Measurements from ENCODE around the gene GABARAP.

GABARAP gene

GRCh38 chr17:7229504-7229903 is 12.7 kb downstream of the GABARAP start:
- no peak overlapping the region for H2AFZ ChIP-seq (ENCODE audit: low read depth)
- no peak overlapping the region for H3K4me3 ChIP-seq (IDR thresholded peaks at IDR 0.05; ENCODE audit: insufficient read depth, low read depth, low read length)
- no peak overlapping the region for H3K9ac ChIP-seq
- TF ChIP-seq, protein P1, sequence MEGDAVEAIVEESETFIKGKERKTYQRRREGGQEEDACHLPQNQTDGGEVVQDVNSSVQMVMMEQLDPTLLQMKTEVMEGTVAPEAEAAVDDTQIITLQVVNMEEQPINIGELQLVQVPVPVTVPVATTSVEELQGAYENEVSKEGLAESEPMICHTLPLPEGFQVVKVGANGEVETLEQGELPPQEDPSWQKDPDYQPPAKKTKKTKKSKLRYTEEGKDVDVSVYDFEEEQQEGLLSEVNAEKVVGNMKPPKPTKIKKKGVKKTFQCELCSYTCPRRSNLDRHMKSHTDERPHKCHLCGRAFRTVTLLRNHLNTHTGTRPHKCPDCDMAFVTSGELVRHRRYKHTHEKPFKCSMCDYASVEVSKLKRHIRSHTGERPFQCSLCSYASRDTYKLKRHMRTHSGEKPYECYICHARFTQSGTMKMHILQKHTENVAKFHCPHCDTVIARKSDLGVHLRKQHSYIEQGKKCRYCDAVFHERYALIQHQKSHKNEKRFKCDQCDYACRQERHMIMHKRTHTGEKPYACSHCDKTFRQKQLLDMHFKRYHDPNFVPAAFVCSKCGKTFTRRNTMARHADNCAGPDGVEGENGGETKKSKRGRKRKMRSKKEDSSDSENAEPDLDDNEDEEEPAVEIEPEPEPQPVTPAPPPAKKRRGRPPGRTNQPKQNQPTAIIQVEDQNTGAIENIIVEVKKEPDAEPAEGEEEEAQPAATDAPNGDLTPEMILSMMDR (conservative IDR thresholded peaks at IDR 0.05; ENCODE audit: low read depth, low read length), result no peak
- H3K4me2 ChIP-seq, result no peak overlapping the region
- no peaks in the 10 kb centered on the region for H3K27me3 ChIP-seq (ENCODE audit: insufficient read depth, low read depth)
- no peaks in the 10 kb centered on the region for H4K20me1 ChIP-seq (ENCODE audit: insufficient read depth)
- H3K27ac ChIP-seq, result no peak overlapping the region
- no peaks in the 10 kb centered on the region for H3K4me1 ChIP-seq (ENCODE audit: low read depth, poor library complexity, severe bottlenecking)
- no peaks in the 10 kb centered on the region for H3K36me3 ChIP-seq (ENCODE audit: insufficient read depth)
- H3K79me2 ChIP-seq (ENCODE audit: insufficient read depth, low read depth), result no peaks in the 10 kb centered on the region

- Histone ChIP-seq H3K79me2 (ENCODE audit: insufficient read depth, low read depth) (no peaks in the 10 kb centered on the region), H3K27me3 (ENCODE audit: insufficient read depth, low read depth) (no peaks in the 10 kb centered on the region), H3K27ac (no peak overlapping the region), H3K4me3 (IDR thresholded peaks at IDR 0.05; ENCODE audit: insufficient read depth, low read depth, low read length) (no peak overlapping the region), H2AFZ (ENCODE audit: low read depth) (no peak overlapping the region), H4K20me1 (ENCODE audit: insufficient read depth) (no peaks in the 10 kb centered on the region), H3K36me3 (ENCODE audit: insufficient read depth) (no peaks in the 10 kb centered on the region), H3K9ac (no peak overlapping the region), H3K4me2 (no peak overlapping the region), H3K4me1 (ENCODE audit: low read depth, poor library complexity, severe bottlenecking) (no peaks in the 10 kb centered on the region)
- TF ChIP-seq, protein P1 (conservative IDR thresholded peaks at IDR 0.05; ENCODE audit: low read depth, low read length), result no peak
These were observed 13.3 kb downstream of the GABARAP start for GRCh38 chr17:7228920-7229319.

- Histone ChIP-seq H3K27ac (no peak overlapping the region), H4K20me1 (ENCODE audit: insufficient read depth) (no peaks in the 10 kb centered on the region), H3K4me3 (IDR thresholded peaks at IDR 0.05; ENCODE audit: insufficient read depth, low read depth, low read length) (no peak overlapping the region), H3K4me2 (no peak overlapping the region), H3K9ac (no peak overlapping the region), H2AFZ (ENCODE audit: low read depth) (no peak overlapping the region), H3K4me1 (ENCODE audit: low read depth, poor library complexity, severe bottlenecking) (no peaks in the 10 kb centered on the region), H3K27me3 (ENCODE audit: insufficient read depth, low read depth) (no peaks in the 10 kb centered on the region), H3K36me3 (ENCODE audit: insufficient read depth) (no peaks in the 10 kb centered on the region), H3K79me2 (ENCODE audit: insufficient read depth, low read depth) (no peaks in the 10 kb centered on the region)
- TF ChIP-seq, protein P1 (conservative IDR thresholded peaks at IDR 0.05; ENCODE audit: low read depth, low read length), result no peak
These were observed 15.2 kb downstream of the GABARAP start for GRCh38 chr17:7226721-7227710.

DNA sequence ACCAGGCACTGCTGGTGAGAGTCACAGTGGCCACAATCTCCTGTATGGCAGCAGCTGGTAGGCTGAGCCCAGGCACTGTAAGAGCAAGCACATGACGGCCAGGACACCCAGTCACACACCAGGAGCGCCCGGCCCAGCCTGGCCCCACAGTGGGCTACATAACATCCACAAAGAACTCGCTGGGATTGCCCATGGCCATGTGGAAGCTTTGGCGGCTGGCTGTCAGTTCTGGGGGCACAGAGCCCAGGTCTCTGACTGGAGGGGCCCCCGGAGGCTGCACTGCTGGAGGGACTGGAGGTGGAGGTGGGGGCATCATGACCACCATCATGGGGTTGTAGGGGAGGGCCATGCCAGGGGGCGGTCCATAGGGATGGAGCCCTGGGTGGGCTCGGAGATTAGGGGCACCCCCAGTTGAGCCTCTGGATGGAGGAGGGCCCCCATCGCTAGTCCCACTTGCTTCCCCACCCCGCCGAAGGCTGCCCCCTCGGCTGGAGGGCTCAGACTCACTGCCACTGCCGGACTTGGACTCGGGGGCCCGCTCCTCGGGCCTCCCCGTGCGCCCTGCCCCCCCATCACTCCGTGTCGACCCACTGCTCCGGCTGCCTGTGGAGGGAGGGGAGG is 16.4 kb downstream of the GABARAP start:
- no peaks in the 10 kb centered on the region for H4K20me1 ChIP-seq (ENCODE audit: insufficient read depth)
- H3K4me3 ChIP-seq (IDR thresholded peaks at IDR 0.05; ENCODE audit: insufficient read depth, low read depth, low read length), result no peak overlapping the region
- H3K79me2 ChIP-seq (ENCODE audit: insufficient read depth, low read depth), result no peaks in the 10 kb centered on the region
- H3K9ac ChIP-seq, result no peak overlapping the region
- no peaks in the 10 kb centered on the region for H3K27me3 ChIP-seq (ENCODE audit: insufficient read depth, low read depth)
- H3K36me3 ChIP-seq (ENCODE audit: insufficient read depth), result no peaks in the 10 kb centered on the region
- H3K27ac ChIP-seq, result no peak overlapping the region
- no peak overlapping the region for H3K4me2 ChIP-seq
- H3K4me1 ChIP-seq (ENCODE audit: low read depth, poor library complexity, severe bottlenecking), result no peaks in the 10 kb centered on the region
- no peak overlapping the region for H2AFZ ChIP-seq (ENCODE audit: low read depth)
- TF ChIP-seq, protein P1 (conservative IDR thresholded peaks at IDR 0.05; ENCODE audit: low read depth, low read length), result no peak
